HG02981 (cell line): ENCODE results near the gene SRRM4.
"Not testable (repeated sequence)": the region's sequence is repeated elsewhere in the genome, so short reads cannot be mapped to it uniquely, and the experiment has no call there.

ENCODE experiments used
- ATAC-seq: cut with Tn5 transposase; IDR thresholded peaks from one replicate; pipeline ENCODE4 v1.9.1; 2021; ENCODE audit warnings: mild to moderate bottlenecking, moderate library complexity; ENCODE audit not compliant: unreplicated experiment

SRRM4 gene

DNA sequence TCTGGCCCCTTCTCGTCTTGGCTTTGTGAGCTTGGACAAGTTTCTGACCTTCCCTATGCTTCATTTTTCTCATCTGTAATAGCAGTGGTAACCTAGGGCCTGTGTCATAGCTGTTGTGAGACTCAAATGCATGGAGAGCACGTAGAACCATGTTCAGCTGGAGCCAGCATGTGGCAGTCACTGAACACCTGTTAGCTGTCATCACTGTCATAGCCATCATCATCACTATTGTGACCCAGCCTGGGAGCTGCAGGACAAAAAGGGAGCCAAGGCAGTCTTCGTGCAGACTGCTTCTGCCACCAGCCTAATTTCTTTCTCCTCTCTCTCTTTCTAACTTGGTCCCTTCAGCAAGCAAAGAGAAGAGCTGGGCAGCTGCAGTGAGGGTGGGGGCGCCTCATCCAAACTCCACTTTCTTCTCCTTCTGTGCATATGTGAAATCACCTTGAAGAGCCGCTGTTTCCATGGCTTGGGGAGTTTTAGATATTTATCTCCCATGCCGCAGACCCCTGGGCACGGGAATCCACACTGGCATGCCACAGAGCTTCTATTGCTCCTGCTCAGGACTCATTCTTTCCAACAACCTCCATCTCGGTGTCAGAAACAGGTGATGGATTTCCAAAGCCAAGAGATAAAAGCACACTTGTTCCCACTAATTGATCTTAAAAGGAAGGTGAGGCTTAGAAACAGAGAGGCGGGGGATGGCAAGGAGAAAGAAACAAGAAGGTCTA, 87.0 kb downstream of the SRRM4 start:
- no peak for ATAC-seq

DNA sequence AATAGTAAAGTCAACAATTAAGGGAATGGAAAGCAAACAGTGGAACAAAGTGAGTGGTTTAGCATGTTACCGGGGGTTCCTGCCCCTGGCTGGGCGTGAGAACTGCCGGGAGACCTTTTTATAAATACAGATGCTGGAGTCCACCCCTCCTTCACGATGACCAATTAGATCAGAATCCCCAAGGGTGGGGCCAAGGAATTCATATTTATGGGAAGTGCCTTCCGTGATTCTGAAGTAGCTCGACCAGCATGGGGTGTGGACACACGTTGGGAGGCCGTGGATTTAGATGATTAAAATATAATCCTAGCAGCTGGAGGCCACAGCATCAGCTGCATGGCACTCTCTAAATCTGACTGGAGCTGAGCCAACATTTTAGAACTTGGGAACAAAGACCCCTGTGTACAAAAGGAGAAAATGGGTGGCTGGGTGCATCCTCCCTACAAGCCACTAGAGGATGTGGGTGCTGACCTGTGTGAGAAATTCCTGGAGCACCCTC, 87.9 kb downstream of the SRRM4 start:
- ATAC-seq, result no peak

DNA sequence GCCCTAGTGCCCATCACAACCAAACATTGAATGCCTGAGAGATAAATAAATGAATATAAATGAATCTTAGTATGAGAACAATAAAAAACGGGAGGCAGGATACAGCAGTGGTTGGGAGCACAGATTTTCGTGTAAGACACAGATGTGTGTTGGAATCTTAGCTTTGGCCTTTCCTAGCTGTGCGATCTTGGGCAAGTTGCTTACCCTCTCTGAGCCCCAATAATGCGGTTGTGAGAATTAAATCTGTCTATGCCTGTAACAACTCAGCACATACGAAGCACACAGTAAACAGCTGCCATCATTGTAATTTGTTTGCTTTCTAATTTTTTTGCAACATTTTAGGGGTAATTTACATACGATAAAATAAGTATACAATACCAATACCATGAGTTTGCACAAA, 89.8 kb downstream of the SRRM4 start:
- no peak for ATAC-seq

DNA sequence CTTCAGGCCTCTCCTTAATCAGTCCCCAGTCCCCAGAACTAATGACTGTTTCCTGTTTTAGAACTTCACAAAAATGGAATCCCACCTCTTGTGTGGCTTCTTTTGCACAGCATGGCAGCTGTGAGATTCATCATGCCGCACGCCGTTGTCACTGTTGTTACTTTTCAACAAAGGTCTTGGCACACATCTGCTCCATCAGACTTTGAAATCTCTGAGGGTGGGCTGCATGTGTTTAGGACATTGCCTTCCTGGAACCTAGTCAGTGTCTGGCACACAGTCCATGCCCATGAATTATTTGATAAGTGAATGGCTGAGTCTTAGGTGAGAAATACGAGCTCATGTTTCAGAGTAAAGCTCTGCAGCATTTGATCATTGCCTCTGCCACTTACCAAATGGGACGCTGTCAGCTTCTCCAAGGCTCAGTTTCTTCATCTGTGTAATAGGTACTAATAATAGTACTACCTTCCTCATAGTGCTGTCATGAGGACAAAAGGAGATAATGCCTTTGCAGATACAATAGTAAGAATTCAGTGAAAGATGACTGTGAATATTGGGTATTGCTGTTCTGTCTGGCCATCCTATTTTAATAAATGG, 90.4 kb downstream of the SRRM4 start:
- no peak for ATAC-seq

DNA sequence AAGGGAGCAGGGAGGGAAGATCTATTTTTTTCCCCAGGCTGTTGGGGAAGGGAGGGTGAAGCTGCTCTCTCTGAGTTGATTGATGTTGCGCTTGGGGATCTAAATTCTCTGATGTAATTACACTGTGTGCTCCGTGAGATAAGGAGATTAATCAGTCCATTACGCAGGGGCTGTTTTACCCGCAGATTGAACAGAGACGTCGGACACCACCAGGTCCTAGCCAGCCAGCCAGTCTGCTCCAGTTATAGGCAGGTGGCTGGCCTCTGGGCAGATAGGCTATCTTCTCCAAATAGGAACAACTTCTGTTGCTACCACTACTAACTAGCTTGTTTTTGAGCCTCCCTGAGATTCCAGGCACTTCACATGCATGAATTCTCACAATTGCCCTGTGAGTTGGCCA, 91.1 kb downstream of the SRRM4 start:
- no peak for ATAC-seq

DNA sequence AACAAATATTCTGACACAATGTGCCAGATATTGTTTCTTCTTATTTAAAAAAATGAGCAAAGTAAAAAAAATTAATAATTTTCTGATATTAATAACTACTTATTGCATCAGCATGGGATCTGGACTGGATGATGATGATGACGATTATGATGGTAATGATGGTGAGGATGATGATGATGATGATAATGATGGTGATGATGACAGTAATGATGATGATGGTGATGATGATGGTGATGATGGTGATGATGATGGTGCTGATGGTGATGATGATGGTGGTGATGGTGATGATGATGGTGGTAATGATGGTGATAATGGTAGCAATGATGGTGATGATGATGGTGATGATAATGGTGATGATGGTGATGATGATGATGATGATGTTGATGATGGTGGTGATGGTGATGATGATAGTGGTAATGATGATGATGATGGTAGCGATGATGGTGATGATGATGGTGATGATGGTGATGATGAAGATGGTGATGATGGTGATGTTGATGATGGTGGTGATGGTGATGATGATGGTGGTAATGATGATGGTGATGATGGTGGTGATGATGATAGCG, 94.0 kb downstream of the SRRM4 start:
- no peak for ATAC-seq

DNA sequence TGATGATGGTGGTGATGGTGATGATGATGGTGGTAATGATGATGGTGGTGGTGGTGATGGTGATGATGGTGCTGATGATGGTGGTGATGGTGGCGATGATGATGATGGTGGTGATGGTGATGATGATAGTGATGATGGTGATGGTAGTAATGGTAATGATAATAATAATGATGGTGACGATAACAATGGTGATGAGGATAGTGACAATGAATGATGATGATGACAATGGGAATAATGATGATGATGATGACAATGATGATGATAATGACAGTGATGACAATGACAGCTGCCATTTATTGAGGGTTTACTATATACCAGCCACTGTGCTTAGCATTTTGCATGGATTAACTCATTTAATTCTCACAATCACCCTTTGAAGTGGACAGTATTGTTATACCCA, 94.6 kb downstream of the SRRM4 start:
- ATAC-seq, result no peak

DNA sequence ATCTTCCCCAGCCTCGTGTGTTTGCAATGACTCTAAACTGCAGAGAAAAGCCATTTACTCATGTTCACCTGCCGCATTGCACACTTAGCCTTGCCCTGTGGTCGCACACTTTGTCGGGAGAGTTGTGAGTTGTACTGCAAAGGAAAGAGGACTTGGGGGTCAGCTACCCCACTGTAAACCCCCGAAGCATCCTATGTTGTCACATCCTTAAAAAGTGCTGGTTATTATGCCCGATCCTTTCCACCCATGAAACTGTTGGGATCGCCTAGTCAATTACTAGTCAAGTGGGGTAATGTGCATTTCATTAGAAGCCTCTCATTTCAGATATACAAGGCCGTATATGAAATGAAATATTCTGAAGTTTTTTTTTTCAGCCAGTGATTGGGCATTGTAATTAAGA, 98.2 kb downstream of the SRRM4 start:
- ATAC-seq, result no peak

DNA sequence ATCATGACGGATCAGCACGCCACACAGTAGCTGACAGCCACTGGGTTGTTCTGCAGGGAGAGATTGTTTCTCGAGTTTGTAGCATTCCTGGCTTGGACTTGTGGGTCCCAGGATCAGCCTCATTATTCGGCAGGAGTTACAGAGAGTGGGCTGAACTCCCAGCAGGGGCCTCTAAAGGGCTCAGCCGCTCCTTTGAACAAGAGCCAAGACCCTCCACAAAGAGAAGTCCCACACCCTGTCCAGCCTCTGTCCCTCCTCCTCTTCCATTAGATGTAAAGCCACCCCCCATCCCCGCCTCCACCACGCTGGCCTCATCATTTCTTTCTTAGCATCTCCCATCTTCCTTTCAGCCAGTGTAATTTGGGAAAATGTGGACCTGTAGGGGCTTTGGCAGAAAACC, 100.7 kb downstream of the SRRM4 start:
- no peak for ATAC-seq

DNA sequence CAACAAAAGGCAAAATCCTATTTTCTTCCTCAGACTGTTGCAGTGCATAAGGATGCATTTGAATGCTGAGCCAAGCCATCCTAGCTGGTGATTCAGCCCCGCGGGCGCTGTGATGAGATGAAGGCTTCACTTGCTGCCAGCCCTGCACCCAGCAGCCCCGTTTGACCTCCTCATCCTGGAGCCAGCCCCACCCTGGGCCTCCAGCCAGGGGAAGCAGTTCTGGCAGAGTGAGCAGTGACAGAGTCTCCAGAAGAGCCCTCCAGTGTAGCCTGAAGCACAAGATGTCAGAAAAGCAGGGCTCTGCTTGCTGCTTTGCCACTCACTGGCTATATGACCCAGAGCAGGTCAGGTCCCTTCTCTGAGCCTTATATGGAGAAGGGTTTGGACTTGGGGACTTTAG, 101.2 kb downstream of the SRRM4 start:
- no peak for ATAC-seq

DNA sequence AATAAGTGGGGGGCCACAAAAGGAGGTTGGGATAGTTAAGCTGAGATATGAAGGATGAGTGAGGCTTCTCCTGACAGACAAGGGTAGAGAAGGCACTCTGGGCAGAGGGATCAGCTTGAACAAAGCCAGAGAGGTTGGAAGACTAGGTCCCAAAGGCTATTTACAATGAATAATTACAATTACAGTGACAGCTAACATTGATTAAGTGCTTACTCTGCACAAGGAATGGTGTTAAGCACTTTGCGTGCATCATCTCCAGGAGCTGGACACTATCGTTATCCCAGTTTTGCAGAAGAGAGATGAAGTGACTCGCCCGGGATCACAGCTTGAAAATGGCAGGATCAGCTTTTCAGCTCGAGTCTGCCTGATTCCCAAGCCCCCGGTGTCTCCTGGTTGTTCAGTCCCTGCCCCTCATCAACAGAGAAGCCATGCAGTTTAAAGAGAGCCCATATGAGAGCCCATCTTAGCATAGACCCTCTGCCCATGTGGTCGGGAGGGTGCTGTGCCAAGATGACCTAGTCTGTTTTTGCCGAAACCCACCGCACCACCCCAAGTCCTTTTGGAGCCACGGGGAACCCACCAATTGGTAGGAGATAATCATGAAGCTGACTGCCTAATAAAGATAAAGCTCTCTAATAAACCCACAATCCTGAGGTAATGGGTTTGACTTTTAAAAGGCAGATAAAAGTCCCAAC, 107.5 kb downstream of the SRRM4 start:
- ATAC-seq, result no peak

DNA sequence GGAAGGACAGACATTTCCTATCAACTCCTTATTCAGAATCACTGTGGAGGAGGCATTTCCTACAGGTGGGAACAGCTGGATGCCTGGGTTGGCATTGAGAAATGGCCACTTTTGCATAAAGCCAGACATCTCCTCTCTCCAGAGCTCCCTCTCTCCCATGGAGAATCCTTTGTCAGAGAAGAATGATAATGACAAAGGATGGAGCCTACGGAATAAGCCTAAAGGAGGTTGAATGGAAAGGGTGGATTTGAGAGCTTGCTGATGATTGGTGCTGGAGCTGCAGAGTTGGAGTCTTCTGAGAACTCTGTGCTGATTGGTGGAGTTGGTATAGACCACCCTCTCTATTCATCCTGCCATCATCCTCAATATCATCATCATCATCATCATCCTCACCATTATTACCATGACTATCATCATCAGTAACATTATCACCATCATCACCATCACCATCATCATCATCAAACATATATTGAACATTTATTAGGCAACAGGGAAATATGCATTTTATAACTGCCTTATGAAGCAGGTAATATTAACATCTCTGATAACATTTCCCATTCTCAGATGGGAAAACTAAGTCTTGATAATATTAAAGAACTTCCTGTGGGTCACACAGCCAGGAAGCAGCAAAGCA, 108.2 kb downstream of the SRRM4 start:
- ATAC-seq, result no peak

DNA sequence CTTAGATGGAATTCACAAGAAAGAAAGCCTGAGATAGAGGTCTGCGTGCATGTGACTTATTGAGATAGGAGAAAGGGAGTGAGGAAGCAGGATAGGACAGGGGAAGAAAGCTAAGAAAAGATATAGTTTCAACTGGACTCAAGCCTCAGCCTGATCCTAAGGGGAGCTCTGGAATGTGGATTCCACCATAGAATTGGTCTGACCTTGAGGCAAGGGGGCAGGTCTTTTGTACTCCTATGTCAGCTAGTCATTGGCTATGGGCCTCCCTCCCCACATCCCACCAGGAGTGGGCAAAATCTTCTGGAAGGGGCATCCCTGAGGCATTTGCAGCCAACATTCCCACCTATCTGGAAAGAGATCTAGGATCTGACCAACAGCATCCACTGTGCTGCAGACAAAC, 108.9 kb downstream of the SRRM4 start:
- ATAC-seq, result no peak

DNA sequence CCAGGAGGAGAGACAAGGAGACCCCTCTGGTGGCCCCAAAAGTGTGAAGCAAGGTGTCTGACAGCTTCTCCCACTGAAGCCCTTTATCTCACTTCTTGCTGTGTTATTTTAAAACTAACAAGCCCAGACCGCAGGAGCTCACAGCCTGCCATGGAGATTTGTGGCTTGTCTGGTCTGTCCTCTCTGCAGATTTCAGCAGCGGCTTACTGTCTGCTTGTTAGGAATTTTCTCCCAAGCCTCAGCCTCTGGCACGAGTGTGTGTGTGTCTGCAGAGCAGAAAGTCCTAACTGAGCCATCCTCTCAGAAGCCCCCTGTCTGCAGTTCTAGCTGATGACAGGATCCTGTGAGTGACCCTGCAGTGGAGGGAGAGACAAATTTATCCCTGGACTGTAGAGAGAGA, 109.5 kb downstream of the SRRM4 start:
- no peak for ATAC-seq

DNA sequence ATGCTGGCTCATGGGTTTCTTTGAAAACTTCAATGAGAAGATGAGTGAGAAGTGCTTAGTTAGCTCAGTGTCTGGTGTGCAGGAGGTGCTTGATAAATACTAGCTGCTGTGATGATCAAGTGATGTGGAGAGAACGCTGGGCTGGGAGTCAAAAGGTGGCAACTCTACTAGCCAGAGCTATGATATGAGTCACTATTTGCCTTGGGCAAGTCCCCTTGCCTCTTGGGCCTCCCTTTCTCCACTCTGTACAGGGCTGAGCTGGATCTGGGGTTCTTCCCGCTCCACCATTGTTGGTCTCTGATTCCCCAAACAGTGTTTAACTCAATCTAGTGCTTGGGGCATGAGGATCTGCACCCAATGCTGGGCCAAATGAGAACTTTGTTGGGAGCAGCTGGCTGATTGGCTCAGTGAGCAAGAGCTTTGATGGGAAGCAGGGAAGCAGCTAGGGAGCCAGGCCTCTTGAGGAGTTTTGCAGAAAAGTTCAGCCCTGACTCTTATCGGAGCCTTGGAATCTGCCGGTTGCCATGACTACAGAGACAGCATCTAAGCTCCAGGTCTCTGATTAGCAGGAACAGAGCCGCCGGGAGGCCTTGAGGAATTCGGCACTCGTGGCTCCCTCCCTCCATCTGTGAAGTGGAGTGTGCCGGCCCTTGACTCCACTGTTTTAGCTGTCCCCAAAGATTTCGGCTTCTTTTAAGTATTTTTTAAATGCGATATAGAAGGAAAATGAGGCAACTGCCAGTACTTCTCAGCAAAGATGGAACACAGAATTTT, 115.3 kb downstream of the SRRM4 start:
- ATAC-seq, result no peak

DNA sequence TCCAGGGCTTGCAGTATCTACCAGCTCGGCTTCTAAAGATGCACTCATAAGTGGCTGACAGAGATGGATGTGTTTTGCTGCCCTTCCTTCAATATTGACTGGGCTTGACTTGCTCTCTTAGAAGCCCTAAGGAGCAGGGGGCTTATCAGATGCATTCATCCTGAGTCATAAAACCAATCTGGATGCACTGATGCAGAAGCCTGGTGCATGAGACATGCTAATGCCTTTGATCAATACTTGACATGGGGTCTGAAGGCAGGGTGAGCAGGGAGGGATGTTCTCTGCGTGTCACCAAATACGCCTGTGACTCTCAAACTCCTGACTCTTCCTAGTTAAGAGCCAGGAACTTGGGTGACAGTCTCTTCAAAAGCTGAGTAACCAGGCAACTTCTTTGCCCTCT, 119.6 kb downstream of the SRRM4 start:
- no peak for ATAC-seq

DNA sequence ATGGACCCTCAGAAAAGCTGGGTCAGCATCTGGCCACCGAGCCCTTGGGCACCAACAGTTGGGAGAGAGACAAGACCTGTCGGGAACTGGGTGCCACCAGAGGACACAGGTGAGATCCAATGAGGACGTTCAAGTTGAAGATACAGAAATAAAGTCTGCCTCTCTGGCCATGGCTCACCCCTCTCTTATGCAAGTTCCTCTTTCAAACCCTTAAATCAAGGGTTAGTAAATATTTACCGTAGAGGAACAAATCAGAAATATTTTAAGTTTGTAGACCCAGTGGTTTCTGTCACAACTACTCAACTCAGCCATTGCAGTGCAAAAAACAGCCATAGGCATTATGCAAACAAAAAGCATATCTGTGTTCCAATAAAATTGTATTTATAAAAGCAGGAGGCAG, 120.9 kb downstream of the SRRM4 start:
- ATAC-seq, result no peak

DNA sequence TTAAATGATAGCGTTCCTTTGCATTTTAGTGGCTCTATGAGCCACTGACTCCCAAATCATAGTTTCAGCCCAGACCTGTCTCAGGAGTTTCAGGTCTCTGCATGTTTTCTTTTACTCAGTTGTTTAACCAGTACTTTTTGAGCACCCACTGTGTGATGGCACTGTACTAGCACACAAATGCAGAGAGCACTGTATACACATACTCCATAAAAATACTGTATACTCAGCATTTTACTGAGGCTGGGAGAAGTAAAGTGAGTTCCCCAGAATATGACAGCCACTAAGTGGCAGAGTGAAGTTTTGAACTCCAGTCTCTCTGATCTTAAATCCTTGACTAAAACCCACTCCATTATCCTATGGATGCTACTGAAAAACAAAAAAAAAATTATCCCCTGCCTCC, 121.4 kb downstream of the SRRM4 start:
- ATAC-seq, result no peak

DNA sequence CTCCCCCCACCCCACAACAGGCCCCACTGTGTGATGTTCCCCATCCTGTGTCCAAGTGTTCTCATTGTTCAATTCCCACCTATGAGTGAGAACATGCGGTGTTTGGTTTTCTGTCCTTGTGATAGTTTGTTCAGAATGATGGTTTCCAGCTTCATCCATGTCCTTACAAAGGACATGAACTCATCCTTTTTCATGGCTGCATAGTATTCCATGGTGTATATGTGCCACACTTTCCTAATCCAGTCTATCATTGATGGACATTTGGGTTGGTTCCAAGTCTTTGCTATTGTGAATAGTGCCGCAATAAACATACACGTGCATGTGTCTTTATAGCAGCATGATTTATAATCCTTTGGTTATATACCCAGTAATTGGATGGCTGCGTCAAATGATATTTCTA, 123.6 kb downstream of the SRRM4 start:
- not testable (repeated sequence) for ATAC-seq

DNA sequence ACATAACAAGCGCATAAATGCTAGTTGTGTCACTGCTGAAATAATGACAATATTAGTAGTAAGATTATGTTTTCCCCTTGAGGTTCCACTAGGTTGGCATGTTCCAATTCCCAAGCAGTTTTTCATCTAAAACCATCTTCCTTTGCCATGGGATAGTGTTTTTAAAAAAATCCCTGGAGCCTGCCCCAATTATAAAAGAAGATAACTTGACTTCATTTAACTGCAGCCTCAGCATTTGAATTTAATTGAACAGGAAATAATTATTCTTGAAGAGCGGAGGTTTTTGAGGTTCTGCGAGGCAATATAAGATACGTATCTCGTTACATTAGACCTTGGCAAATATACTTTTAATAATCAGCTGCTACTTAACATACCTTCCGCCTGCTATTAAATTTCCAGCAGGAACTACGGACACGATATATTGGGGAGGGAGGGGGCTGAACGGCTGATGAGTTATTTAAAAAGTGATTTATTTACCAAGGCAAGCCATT, 132.2 kb downstream of the SRRM4 start:
- ATAC-seq, result no peak
